IMR-90 (cell line): Measurements from ENCODE around the gene EPB41L1. TPM values are rescaled to one million over a fixed set of nuclear protein-coding genes. Genes with fewer than 3 reads are reported as not detected.

ENCODE experiments used
- ATAC-seq: fragments of 200-7000 bp; cut with Tn5 transposase; 2 replicates; pipeline ENCODE4 v1.9.1; 2020; ENCODE audit warnings: low read depth, mild to moderate bottlenecking, moderate library complexity
- BruUV-seq: library from RNA; stranded (reverse); fragments of 400-500 nt; replicated peaks from 2 replicates; lab custom pipeline; 2021; lab: Mats Ljungman, UMichigan
- CTCF ChIA-PET: fragments of 300-600 bp; formaldehyde crosslinking; extraction: SDS; loops from one replicate; lab custom pipeline; 2021; ENCODE audit warnings: antibody characterized with exemption; lab: Yijun Ruan, JAX
- POLR2A ChIA-PET: fragments of 300-600 bp; sonication (Branson Sonifier 250); formaldehyde crosslinking; loops from one replicate; lab custom pipeline; 2022; ENCODE audit warnings: antibody characterized with exemption; ENCODE audit not compliant: unreplicated experiment; lab: Charles Lee
- DNase-seq: peaks from one replicate; pipeline ENCODE4 v3.0.0; 2013
- H2AFZ ChIP-seq: replicated peaks from 2 replicates; pipeline ENCODE3; 2013; ENCODE audit warnings: low read length, mild to moderate bottlenecking; ENCODE audit not compliant: poor library complexity
- H2AK5ac ChIP-seq: 2 replicates; pipeline ENCODE4 v1.6.1; 2013; ENCODE audit warnings: low read depth, low read length, inconsistent platforms
- H2AK9ac ChIP-seq: replicated peaks from 2 replicates; pipeline ENCODE3; 2013; ENCODE audit warnings: mild to moderate bottlenecking, low read depth, low read length, moderate library complexity; ENCODE audit not compliant: poor library complexity
- H2BK120ac ChIP-seq: 2 replicates; pipeline ENCODE4 v1.6.1; 2013; ENCODE audit warnings: low read depth, low read length, inconsistent platforms
- H2BK15ac ChIP-seq: 3 replicates; pipeline ENCODE4 v1.6.1; 2013; ENCODE audit warnings: low read depth, low read length, inconsistent platforms
- H2BK20ac ChIP-seq: 2 replicates; pipeline ENCODE4 v1.6.1; 2013; ENCODE audit warnings: low read depth, mild to moderate bottlenecking, inconsistent platforms, low read length, moderate library complexity
- H2BK5ac ChIP-seq: 2 replicates; pipeline ENCODE4 v1.6.1; 2013; ENCODE audit warnings: mild to moderate bottlenecking, low read depth, low read length, inconsistent platforms; ENCODE audit not compliant: poor library complexity, severe bottlenecking
- H3K14ac ChIP-seq: replicated peaks from 2 replicates; pipeline ENCODE4 v1.6.1; 2013; ENCODE audit warnings: low read depth, low read length, inconsistent platforms
- H3K18ac ChIP-seq: 2 replicates; pipeline ENCODE4 v1.6.1; 2013; ENCODE audit warnings: low read depth, low read length, control low read depth
- H3K23ac ChIP-seq: 2 replicates; pipeline ENCODE4 v1.6.1; 2013; ENCODE audit warnings: low read depth, low read length, inconsistent platforms
- H3K27ac ChIP-seq: 2 replicates; pipeline ENCODE4 v1.5.1; 2013; ENCODE audit warnings: mild to moderate bottlenecking, control low read depth, low read length; ENCODE audit not compliant: insufficient read depth
- H3K27me3 ChIP-seq: 2 replicates; pipeline ENCODE4 v1.6.1; 2013; ENCODE audit warnings: low read length; ENCODE audit not compliant: control insufficient read depth, insufficient read depth
- H3K36me3 ChIP-seq: 2 replicates; pipeline ENCODE4 v1.6.1; 2013; ENCODE audit warnings: low read length, mixed read lengths; ENCODE audit not compliant: control insufficient read depth, insufficient read depth
- H3K4ac ChIP-seq: 2 replicates; pipeline ENCODE4 v1.6.1; 2013; ENCODE audit warnings: low read depth, low read length, inconsistent platforms
- H3K4me1 ChIP-seq: 2 replicates; pipeline ENCODE4 v1.6.1; 2013; ENCODE audit warnings: low read length, mixed read lengths; ENCODE audit not compliant: control insufficient read depth, insufficient read depth
- H3K4me2 ChIP-seq: 2 replicates; pipeline ENCODE4 v1.6.1; 2013; ENCODE audit warnings: low read depth, mild to moderate bottlenecking, control low read depth, low read length, moderate library complexity
- H3K4me3 ChIP-seq: 2 replicates; pipeline ENCODE4 v1.5.1; 2013; ENCODE audit warnings: low read depth, mild to moderate bottlenecking, control low read depth, low read length, moderate library complexity; ENCODE audit not compliant: insufficient read depth
- H3K56ac ChIP-seq: 2 replicates; pipeline ENCODE4 v1.6.1; 2013; ENCODE audit warnings: low read length, inconsistent platforms; ENCODE audit not compliant: insufficient read depth; ENCODE audit errors: extremely low read depth
- H3K79me1 ChIP-seq, 2 experiments: 2 replicates each; pipeline ENCODE4 v1.6.1; 2013; ENCODE audit warnings: low read length in 2 of 2, inconsistent platforms in 1 of 2, low read depth in 1 of 2
- H3K9ac ChIP-seq: 2 replicates; pipeline ENCODE4 v1.6.1; 2013; ENCODE audit warnings: low read depth, low read length, control low read depth
- H3K9me1 ChIP-seq: 2 replicates; pipeline ENCODE4 v1.6.1; 2013; ENCODE audit warnings: low read length, inconsistent platforms; ENCODE audit not compliant: insufficient read depth
- H3K9me3 ChIP-seq: 2 replicates; pipeline ENCODE4 v1.6.1; 2013; ENCODE audit warnings: low read length; ENCODE audit not compliant: control insufficient read depth, insufficient read depth
- H4K20me1 ChIP-seq: 2 replicates; pipeline ENCODE4 v1.6.1; 2013; ENCODE audit warnings: low read length, inconsistent platforms; ENCODE audit not compliant: insufficient read depth
- H4K5ac ChIP-seq: 2 replicates; pipeline ENCODE4 v1.6.1; 2013; ENCODE audit warnings: mild to moderate bottlenecking, low read depth, low read length, control low read depth
- H4K8ac ChIP-seq, 2 experiments: 2 replicates each; pipeline ENCODE4 v1.6.1; 2013; ENCODE audit warnings: low read depth in 2 of 2, low read length in 2 of 2, control low read depth in 1 of 2, inconsistent platforms in 1 of 2
- H4K91ac ChIP-seq: 2 replicates; pipeline ENCODE4 v1.6.1; 2013; ENCODE audit warnings: low read depth, low read length, inconsistent platforms; ENCODE audit not compliant: insufficient read depth
- CEBPB ChIP-seq: IDR thresholded peaks from 2 replicates; pipeline ENCODE4 v1.6.1; 2012; ENCODE audit warnings: low read depth, low read length, improper control_type of control experiment
- CTCF ChIP-seq: conservative IDR thresholded peaks from 2 replicates; pipeline ENCODE4 v1.5.1; 2012; ENCODE audit warnings: mild to moderate bottlenecking, low read depth, low read length, improper control_type of control experiment
- ELK1 ChIP-seq: fragments of 150-350 bp; IDR thresholded peaks from 2 replicates; pipeline ENCODE4 v1.6.1; 2016; ENCODE audit warnings: low read depth, mild to moderate bottlenecking, low read length, moderate library complexity, borderline replicate concordance
- FOS ChIP-seq: fragments of 150-350 bp; IDR thresholded peaks from 2 replicates; pipeline ENCODE4 v1.6.1; 2016; ENCODE audit warnings: low read depth, low read length
- MAFK ChIP-seq: IDR thresholded peaks from 2 replicates; pipeline ENCODE4 v1.6.1; 2012; ENCODE audit warnings: low read depth, low read length, improper control_type of control experiment
- MAZ ChIP-seq: IDR thresholded peaks from 2 replicates; pipeline ENCODE4 v1.6.1; 2012; ENCODE audit warnings: low read depth, mild to moderate bottlenecking, low read length, improper control_type of control experiment, moderate library complexity, borderline replicate concordance
- MXI1 ChIP-seq: IDR thresholded peaks from 2 replicates; pipeline ENCODE4 v1.6.1; 2012; ENCODE audit warnings: low read depth, mild to moderate bottlenecking, low read length, moderate library complexity, borderline replicate concordance
- RAD21 ChIP-seq: IDR thresholded peaks from 2 replicates; pipeline ENCODE4 v1.6.1; 2012; ENCODE audit warnings: low read length, improper control_type of control experiment
- RFX5 ChIP-seq: IDR thresholded peaks from 2 replicates; pipeline ENCODE4 v1.8.0; 2012; ENCODE audit warnings: low read depth, mild to moderate bottlenecking, low read length, moderate library complexity
- WGBS, 2 experiments: methylation state at CpG; one replicate each; pipeline versions ENCODE4 v1.1.5 to v1.1.7; 2013; ENCODE audit warnings: missing lambda C conversion rate in 2 of 2; ENCODE audit not compliant: insufficient read length in 1 of 2; ENCODE audit errors: extremely low coverage in 2 of 2; 5-methylcytosine and 5-hydroxymethylcytosine counted together
- dilution Hi-C: fragments of 300-500 bp; cut with HindIII; formaldehyde crosslinking; loops from one replicate; pipeline ENCODE4 v1.14.3; 2018; ENCODE audit warnings: low sequenced_read_pairs; ENCODE audit not compliant: unreplicated experiment
- in situ Hi-C: fragments of 300-500 bp; cut with MboI; formaldehyde crosslinking; loops from 3 replicates; pipeline ENCODE4 v1.14.3; 2019; ENCODE audit warnings: low sequenced_read_pairs, inconsistent platforms, mixed read lengths
- intact Hi-C: fragments of 100-400 bp; cut with micrococcal nuclease; formaldehyde crosslinking; loops from 2 replicates; pipeline ENCODE4 v1.10.0; 2022
- polyA plus RNA-seq, 3 experiments: library from polyadenylated mRNA; depleted of rRNA; stranded (reverse); fragments of >200 nt; gene quantifications; 2 replicates each; pipeline ENCODE4 v1.2.3, GENCODE V29; 2012; ENCODE audit warnings: low replicate concordance in 1 of 3
- total RNA-seq: library from RNA; depleted of rRNA; stranded (reverse); fragments of >200 nt; gene quantifications from 2 replicates; pipeline ENCODE4 v1.2.3, GENCODE V29; 2012

The EPB41L1 gene
- total and polyA plus RNA-seq, 2 of the 4 experiments (the other 2 are of a cell fraction): 12.5 to 33.7 TPM

GRCh38 chr20:36200451-36200850 lies 45.9 kb downstream of the EPB41L1 start:
- ATAC-seq (no peak), DNase-seq (no peak)
- no peaks in the 10 kb centered on the region for H3K9me3 ChIP-seq
- H3K23ac ChIP-seq: no peak overlapping the region
- no peak overlapping the region for H4K5ac ChIP-seq
- no peak overlapping the region for H2BK120ac ChIP-seq
- no TSS peak for BruUV-seq
- H3K27ac ChIP-seq: no peak overlapping the region
- H3K79me1 ChIP-seq: no peaks in the 10 kb centered on the region
- no peak overlapping the region for H2AK9ac ChIP-seq
- H3K4ac ChIP-seq: no peak overlapping the region
- no peaks in the 10 kb centered on the region for H3K9me1 ChIP-seq
- H3K56ac ChIP-seq: no peak overlapping the region
- in situ Hi-C loops (loop anchor here (25.0 kb wide), 1 partner anchor 712 kb away; no protein-coding TSS in a partner anchor), intact Hi-C loops (no loop called here), dilution Hi-C loops (no loop called here)
- no peak overlapping the region for H2BK5ac ChIP-seq
- no peaks in the 10 kb centered on the region for H3K4me1 ChIP-seq
- no peak overlapping the region for H3K18ac ChIP-seq
- H3K4me3 ChIP-seq: no peak overlapping the region
- no peak overlapping the region for H2AK5ac ChIP-seq
- WGBS, 2 experiments: no CpG with 5 or more reads among the region's 1 CpG
- peaks cover 5% of the 10 kb centered on the region for H3K36me3 ChIP-seq
- ChIA-PET CTCF (interaction anchor here (0.7 to 2.2 kb wide), 5 partner anchors 16 to 239 kb away, joined by 3 to 8 read pairs (median 3); no protein-coding TSS in a partner anchor), POLR2A (no interaction called here)
- H3K4me2 ChIP-seq: no peak overlapping the region
- no peak overlapping the region for H2BK20ac ChIP-seq
- no peak overlapping the region for H3K9ac ChIP-seq
- no peak overlapping the region for H4K91ac ChIP-seq
- no peaks in the 10 kb centered on the region for H3K27me3 ChIP-seq
- H4K8ac ChIP-seq: no peak overlapping the region
- H3K14ac ChIP-seq: no peak overlapping the region
- no peak overlapping the region for H2BK15ac ChIP-seq
- no peaks in the 10 kb centered on the region for H4K20me1 ChIP-seq
- TF ChIP-seq CTCF (no peak), MAFK (no peak), MXI1 (no peak), RFX5 (no peak), FOS (no peak), RAD21 (no peak), ELK1 (no peak), CEBPB (no peak), MAZ (no peak)
- H2AFZ ChIP-seq: no peak overlapping the region
